CD4-positive, CD25-positive, alpha-beta regulatory T cell (primary cell): ENCODE data around the gene CCNB1. TPM values are rescaled to one million over a fixed set of nuclear protein-coding genes. Genes with fewer than 3 reads are reported as not detected.
"Not testable (repeated sequence)": the region's sequence is repeated elsewhere in the genome, so short reads cannot be mapped to it uniquely, and the experiment has no call there.

Source experiments
- ATAC-seq, 2 donors: fragments of 150-1000 bp; cut with Tn5 transposase; one replicate each; pipeline ENCODE4 v1.10.0; 2021; ENCODE audit warnings: low read depth in 2 of 2, moderate number of reproducible peaks in 2 of 2, moderate library complexity in 1 of 2
- DNase-seq, 3 donors: peaks; one replicate each; pipeline versions ENCODE4 v3.0.0 to v3.0.0-alpha.2; 2012 to 2022; ENCODE audit warnings: mixed read lengths in 1 of 3
- H3K27ac ChIP-seq: one replicate; pipeline ENCODE4 v1.7.0; 2013; ENCODE audit warnings: mild to moderate bottlenecking, low read length; ENCODE audit not compliant: insufficient read depth, poor library complexity, severe bottlenecking
- H3K27me3 ChIP-seq: one replicate; pipeline ENCODE4 v1.7.0; 2013; ENCODE audit warnings: low read length; ENCODE audit not compliant: control insufficient read depth, insufficient read depth
- H3K36me3 ChIP-seq: one replicate; pipeline ENCODE4 v1.7.0; 2013; ENCODE audit warnings: mild to moderate bottlenecking, low read length, moderate library complexity; ENCODE audit not compliant: control insufficient read depth, insufficient read depth
- H3K4me1 ChIP-seq: 2 replicates; pipeline ENCODE4 v1.7.0; 2013; ENCODE audit warnings: mild to moderate bottlenecking, low read length; ENCODE audit not compliant: insufficient read depth, control insufficient read depth, poor library complexity, severe bottlenecking
- H3K4me3 ChIP-seq: one replicate; pipeline ENCODE4 v1.7.0; 2013; ENCODE audit warnings: low read depth, mild to moderate bottlenecking, low read length, moderate library complexity
- H3K9me3 ChIP-seq, 2 experiments: 1 replicate in 1 of 2; 2 replicates in 1 of 2; pipeline ENCODE4 v1.7.0; 2013; ENCODE audit warnings: low read length in 2 of 2, mild to moderate bottlenecking in 1 of 2, moderate library complexity in 1 of 2; ENCODE audit not compliant: control insufficient read depth in 2 of 2
- H3K27ac Mint-ChIP-seq, 3 donors: one replicate each; pipeline ENCODE4 v1.8.0; 2020 to 2022; ENCODE audit warnings: mild to moderate bottlenecking in 3 of 3, mixed read lengths in 3 of 3, moderate library complexity in 2 of 3
- H3K27me3 Mint-ChIP-seq: one replicate; pipeline ENCODE4 v1.8.0; 2022; ENCODE audit warnings: mild to moderate bottlenecking, mixed read lengths
- H3K36me3 Mint-ChIP-seq: one replicate; pipeline ENCODE4 v1.8.0; 2020; ENCODE audit warnings: mixed read lengths
- H3K4me1 Mint-ChIP-seq, 4 donors: one replicate each; pipeline ENCODE4 v1.8.0; 2020 to 2022; ENCODE audit warnings: mixed read lengths in 4 of 4, mild to moderate bottlenecking in 1 of 4
- H3K4me3 Mint-ChIP-seq, 4 donors: one replicate each; pipeline ENCODE4 v1.8.0; 2020 to 2022; ENCODE audit warnings: mild to moderate bottlenecking in 4 of 4, mixed read lengths in 4 of 4, moderate library complexity in 3 of 4
- H3K9me3 Mint-ChIP-seq, 7 donors: one replicate each; pipeline ENCODE4 v1.8.0; 2020 to 2022; ENCODE audit warnings: mixed read lengths in 7 of 7, mild to moderate bottlenecking in 3 of 7, moderate library complexity in 2 of 7
- polyA plus RNA-seq, 4 donors: library from polyadenylated mRNA; unstranded; fragments of 300-500 nt; fragmentation: Illumina TruSeq; gene quantifications; one replicate each; pipeline ENCODE4 v1.2.3, GENCODE V29; 2021
- total RNA-seq: library from RNA; stranded (reverse); gene quantifications from one replicate; pipeline ENCODE4 v1.2.3, GENCODE V29; 2022

Gene CCNB1
- total and polyA plus RNA-seq, 5 donors from 2014 or later, result 3.9 to 10.2 (median 8.4) TPM

- peaks cover 0 to 10% (median 3%) of the 10 kb centered on the region in 7 donors for H3K9me3 Mint-ChIP-seq
- H3K4me1 ChIP-seq, result no peaks in the 10 kb centered on the region
- H3K36me3 Mint-ChIP-seq, result peaks cover 1% of the 10 kb centered on the region
- no peaks in the 10 kb centered on the region for H3K36me3 ChIP-seq
- H3K27ac ChIP-seq, result no peak overlapping the region
- no peaks in the 10 kb centered on the region for H3K27me3 Mint-ChIP-seq
- H3K4me1 Mint-ChIP-seq, result peaks cover 0 to 7% (median 1%) of the 10 kb centered on the region in 4 donors
- ATAC-seq (no peak), DNase-seq (no peak)
- H3K4me3 ChIP-seq, result no peak overlapping the region
- peaks cover 0 to 3% of the 10 kb centered on the region in 2 experiments for H3K9me3 ChIP-seq
- no peak overlapping the region for H3K27ac Mint-ChIP-seq
- no peak overlapping the region for H3K4me3 Mint-ChIP-seq
- H3K27me3 ChIP-seq, result no peaks in the 10 kb centered on the region
Observed at GRCh38 chr5:69138766-69139165, 28.2 kb upstream of the CCNB1 start.

DNA sequence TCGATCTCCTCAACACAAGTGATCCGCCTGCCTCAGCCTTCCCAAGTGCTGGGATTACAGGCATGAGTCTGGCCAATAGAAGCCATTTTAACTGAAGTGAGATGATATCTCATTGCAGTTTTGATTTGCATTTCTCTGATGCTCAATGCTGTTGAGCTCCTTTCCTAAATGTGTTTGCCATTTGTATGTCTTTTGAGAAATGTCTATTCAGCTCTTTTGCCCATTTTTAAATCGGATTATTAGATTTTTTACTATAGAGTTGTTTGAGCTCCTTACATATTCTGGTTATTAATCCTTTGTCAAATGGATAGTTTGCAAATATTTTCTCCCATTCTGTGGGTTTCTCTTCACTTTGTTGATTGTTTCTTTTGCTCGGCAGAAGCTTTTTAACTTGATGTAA is 26.7 kb upstream of the CCNB1 start:
- not testable (repeated sequence) for H3K9me3 Mint-ChIP-seq, H3K4me3 Mint-ChIP-seq

GRCh38 chr5:69140827-69141226 is 26.1 kb upstream of the CCNB1 start:
- H3K27me3 Mint-ChIP-seq, result no peaks in the 10 kb centered on the region
- no peak overlapping the region for H3K4me3 ChIP-seq
- no peak for DNase-seq
- no peak for ATAC-seq
- H3K27ac Mint-ChIP-seq, result no peak overlapping the region
- no peak overlapping the region for H3K4me3 Mint-ChIP-seq
- peaks cover 0 to 9% (median 1%) of the 10 kb centered on the region in 4 donors for H3K4me1 Mint-ChIP-seq
- no peaks in the 10 kb centered on the region for H3K36me3 ChIP-seq
- H3K9me3 Mint-ChIP-seq, result peaks cover 0 to 10% (median 3%) of the 10 kb centered on the region in 7 donors
- no peaks in the 10 kb centered on the region for H3K36me3 Mint-ChIP-seq
- no peaks in the 10 kb centered on the region for H3K4me1 ChIP-seq
- H3K9me3 ChIP-seq, result peaks cover 0 to 3% of the 10 kb centered on the region in 2 experiments
- no peaks in the 10 kb centered on the region for H3K27me3 ChIP-seq
- no peak overlapping the region for H3K27ac ChIP-seq

More for the DNA sequence above, 26.7 kb upstream of the CCNB1 start:
- not testable (repeated sequence) for H3K36me3 Mint-ChIP-seq, H3K36me3 ChIP-seq, H3K27ac ChIP-seq, DNase-seq, H3K27ac Mint-ChIP-seq, H3K27me3 Mint-ChIP-seq, H3K9me3 ChIP-seq, H3K27me3 ChIP-seq, ATAC-seq, H3K4me1 Mint-ChIP-seq, H3K4me3 ChIP-seq, H3K4me1 ChIP-seq

DNA sequence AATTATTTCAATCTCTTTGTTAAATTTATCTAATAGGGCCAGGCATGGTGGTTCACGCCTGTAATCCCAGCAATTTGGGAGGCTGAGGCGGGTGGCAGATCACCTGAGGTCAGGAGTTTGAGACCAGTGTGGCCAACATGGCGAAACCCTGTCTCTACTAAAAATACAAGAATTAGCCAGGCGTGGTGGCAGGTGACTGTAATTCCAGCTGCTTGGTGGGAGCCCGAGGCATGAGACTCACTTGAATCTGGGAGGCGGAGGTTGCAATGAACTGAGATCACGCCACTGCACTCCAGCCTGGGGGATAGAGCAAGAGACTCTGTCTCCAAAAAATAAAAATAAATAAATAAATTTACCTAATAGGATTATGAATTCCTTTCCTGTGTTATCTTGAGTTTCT is 18.4 kb upstream of the CCNB1 start:
- H3K27ac Mint-ChIP-seq, result peak overlapping the region in 1 of 3 donors; percentile 34
- H3K9me3 Mint-ChIP-seq, H3K4me3 Mint-ChIP-seq: not testable (repeated sequence)

DNA sequence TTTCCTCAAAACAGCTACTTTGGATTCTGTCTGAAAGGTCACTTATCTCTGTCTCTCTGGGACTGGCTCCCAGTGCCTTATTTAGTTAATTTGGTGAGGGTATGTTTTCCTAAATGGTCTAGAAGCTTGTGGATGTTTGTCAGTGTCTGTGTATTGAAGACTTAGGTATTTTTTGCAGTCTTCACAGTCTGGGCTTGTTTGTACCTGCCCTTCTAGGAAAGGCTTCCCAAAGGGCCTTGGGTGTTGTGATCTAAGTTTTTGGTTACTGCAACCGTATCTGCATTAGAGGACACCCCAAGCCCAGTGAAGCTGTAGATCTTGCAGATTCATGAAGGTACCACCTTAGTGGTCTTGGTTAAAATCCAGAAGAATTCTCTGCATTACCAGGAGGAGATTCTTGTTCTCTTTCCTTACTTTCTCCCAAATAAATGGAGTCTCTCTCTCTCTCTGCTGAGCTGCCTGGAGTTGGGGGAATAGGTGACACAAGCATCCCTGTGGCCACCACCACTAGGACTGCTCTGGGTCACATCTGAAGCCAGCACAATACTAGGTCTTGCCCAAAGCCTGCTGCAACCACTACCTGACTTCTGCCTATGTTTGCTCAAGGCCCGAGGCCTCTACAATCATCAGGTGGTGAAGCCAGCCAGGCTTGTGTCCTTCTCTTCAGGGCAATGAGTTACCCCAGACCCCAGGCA is 17.8 kb upstream of the CCNB1 start:
- Mint-ChIP-seq H3K4me3 (no peak overlapping the region), H3K27me3 (no peaks in the 10 kb centered on the region), H3K9me3 (peaks cover 0 to 3% (median 0%) of the 10 kb centered on the region in 7 donors), H3K4me1 (no peaks in the 10 kb centered on the region), H3K27ac (no peak overlapping the region), H3K36me3 (no peaks in the 10 kb centered on the region)
- Histone ChIP-seq H3K4me1 (no peaks in the 10 kb centered on the region), H3K36me3 (no peaks in the 10 kb centered on the region), H3K27me3 (no peaks in the 10 kb centered on the region), H3K4me3 (no peak overlapping the region), H3K9me3 (no peaks in the 10 kb centered on the region), H3K27ac (no peak overlapping the region)
- DNase-seq (no peak), ATAC-seq (no peak)

More for the DNA sequence above, 18.4 kb upstream of the CCNB1 start:
- H3K4me1 Mint-ChIP-seq, H3K36me3 Mint-ChIP-seq, ATAC-seq, H3K27me3 Mint-ChIP-seq, H3K27me3 ChIP-seq, H3K27ac ChIP-seq, H3K9me3 ChIP-seq, H3K36me3 ChIP-seq, H3K4me3 ChIP-seq, H3K4me1 ChIP-seq, DNase-seq: not testable (repeated sequence)

- Mint-ChIP-seq H3K36me3 (no peaks in the 10 kb centered on the region), H3K9me3 (peaks cover 0 to 3% (median 0%) of the 10 kb centered on the region in 7 donors), H3K4me3 (no peak overlapping the region), H3K27ac (no peak overlapping the region), H3K4me1 (no peaks in the 10 kb centered on the region), H3K27me3 (no peaks in the 10 kb centered on the region)
- DNase-seq, result no peak
- Histone ChIP-seq H3K9me3 (no peaks in the 10 kb centered on the region), H3K27me3 (no peaks in the 10 kb centered on the region), H3K4me3 (no peak overlapping the region), H3K36me3 (no peaks in the 10 kb centered on the region), H3K27ac (no peak overlapping the region), H3K4me1 (no peaks in the 10 kb centered on the region)
- ATAC-seq, result no peak
Observed at GRCh38 chr5:69149676-69150010, 17.3 kb upstream of the CCNB1 start.

- H3K27me3 ChIP-seq, result no peaks in the 10 kb centered on the region
- H3K36me3 Mint-ChIP-seq, result no peaks in the 10 kb centered on the region
- H3K27ac ChIP-seq, result no peak overlapping the region
- H3K36me3 ChIP-seq, result no peaks in the 10 kb centered on the region
- no peaks in the 10 kb centered on the region for H3K4me1 Mint-ChIP-seq
- DNase-seq (no peak), ATAC-seq (no peak)
- H3K27ac Mint-ChIP-seq, result no peak overlapping the region
- H3K27me3 Mint-ChIP-seq, result no peaks in the 10 kb centered on the region
- H3K4me1 ChIP-seq, result no peaks in the 10 kb centered on the region
- H3K9me3 ChIP-seq, result no peaks in the 10 kb centered on the region
- peaks cover 0 to 2% (median 0%) of the 10 kb centered on the region in 7 donors for H3K9me3 Mint-ChIP-seq
- H3K4me3 ChIP-seq, result no peak overlapping the region
- H3K4me3 Mint-ChIP-seq, result no peak overlapping the region
Observed at GRCh38 chr5:69152731-69153130, 14.2 kb upstream of the CCNB1 start.

- H3K27me3 ChIP-seq, result no peaks in the 10 kb centered on the region
- no peaks in the 10 kb centered on the region for H3K4me1 ChIP-seq
- Mint-ChIP-seq H3K27me3 (no peaks in the 10 kb centered on the region), H3K27ac (no peak overlapping the region), H3K4me3 (no peak overlapping the region), H3K36me3 (no peaks in the 10 kb centered on the region), H3K9me3 (peaks cover 0 to 2% (median 0%) of the 10 kb centered on the region in 7 donors), H3K4me1 (no peaks in the 10 kb centered on the region)
- H3K36me3 ChIP-seq, result no peaks in the 10 kb centered on the region
- no peak overlapping the region for H3K27ac ChIP-seq
- no peaks in the 10 kb centered on the region for H3K9me3 ChIP-seq
- ATAC-seq (no peak), DNase-seq (no peak)
- no peak overlapping the region for H3K4me3 ChIP-seq
Observed at GRCh38 chr5:69156456-69156855, 10.5 kb upstream of the CCNB1 start.
